IMR-90 (cell line): ENCODE results near the gene GIMAP7. TPM values are rescaled to one million over a fixed set of nuclear protein-coding genes. Genes with fewer than 3 reads are reported as not detected.

Source experiments
- ATAC-seq: fragments of 200-7000 bp; cut with Tn5 transposase; 2 replicates; pipeline ENCODE4 v1.9.1; 2020; ENCODE audit warnings: low read depth, mild to moderate bottlenecking, moderate library complexity
- BruUV-seq: library from RNA; stranded (reverse); fragments of 400-500 nt; replicated peaks from 2 replicates; lab custom pipeline; 2021; lab: Mats Ljungman, UMichigan
- CTCF ChIA-PET: fragments of 300-600 bp; formaldehyde crosslinking; extraction: SDS; loops from one replicate; lab custom pipeline; 2021; ENCODE audit warnings: antibody characterized with exemption; lab: Yijun Ruan, JAX
- POLR2A ChIA-PET: fragments of 300-600 bp; sonication (Branson Sonifier 250); formaldehyde crosslinking; loops from one replicate; lab custom pipeline; 2022; ENCODE audit warnings: antibody characterized with exemption; ENCODE audit not compliant: unreplicated experiment; lab: Charles Lee
- DNase-seq: peaks from one replicate; pipeline ENCODE4 v3.0.0; 2013
- H2AFZ ChIP-seq: replicated peaks from 2 replicates; pipeline ENCODE3; 2013; ENCODE audit warnings: low read length, mild to moderate bottlenecking; ENCODE audit not compliant: poor library complexity
- H2AK5ac ChIP-seq: 2 replicates; pipeline ENCODE4 v1.6.1; 2013; ENCODE audit warnings: low read depth, low read length, inconsistent platforms
- H2AK9ac ChIP-seq: replicated peaks from 2 replicates; pipeline ENCODE3; 2013; ENCODE audit warnings: mild to moderate bottlenecking, low read depth, low read length, moderate library complexity; ENCODE audit not compliant: poor library complexity
- H2BK120ac ChIP-seq: 2 replicates; pipeline ENCODE4 v1.6.1; 2013; ENCODE audit warnings: low read depth, low read length, inconsistent platforms
- H2BK15ac ChIP-seq: 3 replicates; pipeline ENCODE4 v1.6.1; 2013; ENCODE audit warnings: low read depth, low read length, inconsistent platforms
- H2BK20ac ChIP-seq: 2 replicates; pipeline ENCODE4 v1.6.1; 2013; ENCODE audit warnings: low read depth, mild to moderate bottlenecking, inconsistent platforms, low read length, moderate library complexity
- H2BK5ac ChIP-seq: 2 replicates; pipeline ENCODE4 v1.6.1; 2013; ENCODE audit warnings: mild to moderate bottlenecking, low read depth, low read length, inconsistent platforms; ENCODE audit not compliant: poor library complexity, severe bottlenecking
- H3K14ac ChIP-seq: replicated peaks from 2 replicates; pipeline ENCODE4 v1.6.1; 2013; ENCODE audit warnings: low read depth, low read length, inconsistent platforms
- H3K18ac ChIP-seq: 2 replicates; pipeline ENCODE4 v1.6.1; 2013; ENCODE audit warnings: low read depth, low read length, control low read depth
- H3K23ac ChIP-seq: 2 replicates; pipeline ENCODE4 v1.6.1; 2013; ENCODE audit warnings: low read depth, low read length, inconsistent platforms
- H3K27ac ChIP-seq: 2 replicates; pipeline ENCODE4 v1.5.1; 2013; ENCODE audit warnings: mild to moderate bottlenecking, control low read depth, low read length; ENCODE audit not compliant: insufficient read depth
- H3K27me3 ChIP-seq: 2 replicates; pipeline ENCODE4 v1.6.1; 2013; ENCODE audit warnings: low read length; ENCODE audit not compliant: control insufficient read depth, insufficient read depth
- H3K36me3 ChIP-seq: 2 replicates; pipeline ENCODE4 v1.6.1; 2013; ENCODE audit warnings: low read length, mixed read lengths; ENCODE audit not compliant: control insufficient read depth, insufficient read depth
- H3K4ac ChIP-seq: 2 replicates; pipeline ENCODE4 v1.6.1; 2013; ENCODE audit warnings: low read depth, low read length, inconsistent platforms
- H3K4me1 ChIP-seq: 2 replicates; pipeline ENCODE4 v1.6.1; 2013; ENCODE audit warnings: low read length, mixed read lengths; ENCODE audit not compliant: control insufficient read depth, insufficient read depth
- H3K4me2 ChIP-seq: 2 replicates; pipeline ENCODE4 v1.6.1; 2013; ENCODE audit warnings: low read depth, mild to moderate bottlenecking, control low read depth, low read length, moderate library complexity
- H3K4me3 ChIP-seq: 2 replicates; pipeline ENCODE4 v1.5.1; 2013; ENCODE audit warnings: low read depth, mild to moderate bottlenecking, control low read depth, low read length, moderate library complexity; ENCODE audit not compliant: insufficient read depth
- H3K56ac ChIP-seq: 2 replicates; pipeline ENCODE4 v1.6.1; 2013; ENCODE audit warnings: low read length, inconsistent platforms; ENCODE audit not compliant: insufficient read depth; ENCODE audit errors: extremely low read depth
- H3K79me1 ChIP-seq, 2 experiments: 2 replicates each; pipeline ENCODE4 v1.6.1; 2013; ENCODE audit warnings: low read length in 2 of 2, inconsistent platforms in 1 of 2, low read depth in 1 of 2
- H3K9ac ChIP-seq: 2 replicates; pipeline ENCODE4 v1.6.1; 2013; ENCODE audit warnings: low read depth, low read length, control low read depth
- H3K9me1 ChIP-seq: 2 replicates; pipeline ENCODE4 v1.6.1; 2013; ENCODE audit warnings: low read length, inconsistent platforms; ENCODE audit not compliant: insufficient read depth
- H3K9me3 ChIP-seq: 2 replicates; pipeline ENCODE4 v1.6.1; 2013; ENCODE audit warnings: low read length; ENCODE audit not compliant: control insufficient read depth, insufficient read depth
- H4K20me1 ChIP-seq: 2 replicates; pipeline ENCODE4 v1.6.1; 2013; ENCODE audit warnings: low read length, inconsistent platforms; ENCODE audit not compliant: insufficient read depth
- H4K5ac ChIP-seq: 2 replicates; pipeline ENCODE4 v1.6.1; 2013; ENCODE audit warnings: mild to moderate bottlenecking, low read depth, low read length, control low read depth
- H4K8ac ChIP-seq, 2 experiments: 2 replicates each; pipeline ENCODE4 v1.6.1; 2013; ENCODE audit warnings: low read depth in 2 of 2, low read length in 2 of 2, control low read depth in 1 of 2, inconsistent platforms in 1 of 2
- H4K91ac ChIP-seq: 2 replicates; pipeline ENCODE4 v1.6.1; 2013; ENCODE audit warnings: low read depth, low read length, inconsistent platforms; ENCODE audit not compliant: insufficient read depth
- BHLHE40 ChIP-seq: fragments of 150-350 bp; IDR thresholded peaks from 2 replicates; pipeline ENCODE4 v1.6.1; 2016; ENCODE audit warnings: mild to moderate bottlenecking, low read depth, low read length
- CEBPB ChIP-seq: IDR thresholded peaks from 2 replicates; pipeline ENCODE4 v1.6.1; 2012; ENCODE audit warnings: low read depth, low read length, improper control_type of control experiment
- CHD1 ChIP-seq: IDR thresholded peaks from 2 replicates; pipeline ENCODE4 v1.6.1; 2012; ENCODE audit warnings: low read depth, low read length, improper control_type of control experiment
- CTCF ChIP-seq: conservative IDR thresholded peaks from 2 replicates; pipeline ENCODE4 v1.5.1; 2012; ENCODE audit warnings: mild to moderate bottlenecking, low read depth, low read length, improper control_type of control experiment
- ELK1 ChIP-seq: fragments of 150-350 bp; IDR thresholded peaks from 2 replicates; pipeline ENCODE4 v1.6.1; 2016; ENCODE audit warnings: low read depth, mild to moderate bottlenecking, low read length, moderate library complexity, borderline replicate concordance
- FOS ChIP-seq: fragments of 150-350 bp; IDR thresholded peaks from 2 replicates; pipeline ENCODE4 v1.6.1; 2016; ENCODE audit warnings: low read depth, low read length
- MAFK ChIP-seq: IDR thresholded peaks from 2 replicates; pipeline ENCODE4 v1.6.1; 2012; ENCODE audit warnings: low read depth, low read length, improper control_type of control experiment
- MAZ ChIP-seq: IDR thresholded peaks from 2 replicates; pipeline ENCODE4 v1.6.1; 2012; ENCODE audit warnings: low read depth, mild to moderate bottlenecking, low read length, improper control_type of control experiment, moderate library complexity, borderline replicate concordance
- MXI1 ChIP-seq: IDR thresholded peaks from 2 replicates; pipeline ENCODE4 v1.6.1; 2012; ENCODE audit warnings: low read depth, mild to moderate bottlenecking, low read length, moderate library complexity, borderline replicate concordance
- NFE2L2 ChIP-seq: fragments of 150-350 bp; IDR thresholded peaks from 2 replicates; pipeline ENCODE4 v1.6.1; 2016; ENCODE audit warnings: low read depth, mild to moderate bottlenecking, low read length
- POLR2A ChIP-seq: IDR thresholded peaks from 2 replicates; pipeline ENCODE4 v1.6.1; 2012; ENCODE audit warnings: mild to moderate bottlenecking, low read depth, low read length
- RAD21 ChIP-seq: IDR thresholded peaks from 2 replicates; pipeline ENCODE4 v1.6.1; 2012; ENCODE audit warnings: low read length, improper control_type of control experiment
- RCOR1 ChIP-seq: IDR thresholded peaks from 2 replicates; pipeline ENCODE4 v1.6.1; 2012; ENCODE audit warnings: mild to moderate bottlenecking, low read length, improper control_type of control experiment; ENCODE audit not compliant: insufficient replicate concordance
- RFX5 ChIP-seq: IDR thresholded peaks from 2 replicates; pipeline ENCODE4 v1.8.0; 2012; ENCODE audit warnings: low read depth, mild to moderate bottlenecking, low read length, moderate library complexity
- SMC3 ChIP-seq: fragments of 150-350 bp; IDR thresholded peaks from 2 replicates; pipeline ENCODE4 v1.6.1; 2016; ENCODE audit warnings: low read depth, mild to moderate bottlenecking, antibody characterized with exemption, low read length, moderate library complexity
- USF2 ChIP-seq: fragments of 150-350 bp; IDR thresholded peaks from 2 replicates; pipeline ENCODE4 v1.6.1; 2017; ENCODE audit warnings: mild to moderate bottlenecking, antibody characterized with exemption, low read length, low read depth
- WGBS, 2 experiments: methylation state at CpG; one replicate each; pipeline versions ENCODE4 v1.1.5 to v1.1.7; 2013; ENCODE audit warnings: missing lambda C conversion rate in 2 of 2; ENCODE audit not compliant: insufficient read length in 1 of 2; ENCODE audit errors: extremely low coverage in 2 of 2; 5-methylcytosine and 5-hydroxymethylcytosine counted together
- dilution Hi-C: fragments of 300-500 bp; cut with HindIII; formaldehyde crosslinking; loops from one replicate; pipeline ENCODE4 v1.14.3; 2018; ENCODE audit warnings: low sequenced_read_pairs; ENCODE audit not compliant: unreplicated experiment
- in situ Hi-C: fragments of 300-500 bp; cut with MboI; formaldehyde crosslinking; loops from 3 replicates; pipeline ENCODE4 v1.14.3; 2019; ENCODE audit warnings: low sequenced_read_pairs, inconsistent platforms, mixed read lengths
- intact Hi-C: fragments of 100-400 bp; cut with micrococcal nuclease; formaldehyde crosslinking; loops from 2 replicates; pipeline ENCODE4 v1.10.0; 2022
- polyA plus RNA-seq, 3 experiments: library from polyadenylated mRNA; depleted of rRNA; stranded (reverse); fragments of >200 nt; gene quantifications; 2 replicates each; pipeline ENCODE4 v1.2.3, GENCODE V29; 2012; ENCODE audit warnings: low replicate concordance in 1 of 3
- total RNA-seq: library from RNA; depleted of rRNA; stranded (reverse); fragments of >200 nt; gene quantifications from 2 replicates; pipeline ENCODE4 v1.2.3, GENCODE V29; 2012

The GIMAP7 gene
- total and polyA plus RNA-seq, 2 of the 4 experiments (the other 2 are of a cell fraction), result not detected

- H2BK120ac ChIP-seq, result no peak overlapping the region
- no peak overlapping the region for H2AFZ ChIP-seq
- no peak overlapping the region for H3K9ac ChIP-seq
- ATAC-seq, result no peak
- H2BK5ac ChIP-seq, result no peak overlapping the region
- no peak overlapping the region for H4K5ac ChIP-seq
- H3K27me3 ChIP-seq, result no peaks in the 10 kb centered on the region
- H4K91ac ChIP-seq, result no peak overlapping the region
- H2BK20ac ChIP-seq, result no peak overlapping the region
- no peak for DNase-seq
- intact Hi-C loops (no loop called here), dilution Hi-C loops (no loop called here), in situ Hi-C loops (no loop called here)
- no peaks in the 10 kb centered on the region for H4K20me1 ChIP-seq
- no peaks in the 10 kb centered on the region for H3K9me1 ChIP-seq
- no peaks in the 10 kb centered on the region for H3K79me1 ChIP-seq
- H3K4me2 ChIP-seq, result no peak overlapping the region
- ChIA-PET POLR2A (no interaction called here), CTCF (no interaction called here)
- H3K27ac ChIP-seq, result no peak overlapping the region
- no peaks in the 10 kb centered on the region for H3K4me1 ChIP-seq
- no peak overlapping the region for H2AK5ac ChIP-seq
- no peak overlapping the region for H4K8ac ChIP-seq
- H3K9me3 ChIP-seq, result 0 out of 2 replicates have a peak, but pooled peaks cover 2% of the 10 kb centered on the region
- no peak overlapping the region for H3K4ac ChIP-seq
- BruUV-seq, result no TSS peak
- TF ChIP-seq NFE2L2 (no peak), RAD21 (no peak), RFX5 (no peak), CHD1 (no peak), CTCF (no peak), RCOR1 (no peak), MXI1 (no peak), POLR2A (no peak), FOS (no peak), ELK1 (no peak), MAZ (no peak), SMC3 (no peak), BHLHE40 (no peak), MAFK (no peak), USF2 (no peak), CEBPB (no peak)
- no peak overlapping the region for H2BK15ac ChIP-seq
- no peaks in the 10 kb centered on the region for H3K36me3 ChIP-seq
- H2AK9ac ChIP-seq, result no peak overlapping the region
- no peak overlapping the region for H3K4me3 ChIP-seq
- no peak overlapping the region for H3K14ac ChIP-seq
- no peak overlapping the region for H3K56ac ChIP-seq
- WGBS, 2 experiments, result 100% methylated on average over 2 of the region's 17 CpGs; no CpG with 5 or more reads in 1 of the 2 experiments
- H3K23ac ChIP-seq, result no peak overlapping the region
- H3K18ac ChIP-seq, result no peak overlapping the region
Measured at GRCh38 chr7:150513758-150514157, 914 bp upstream of the GIMAP7 start.
